ENCODE measurements around the gene SRSF6. TPM values are rescaled to one million over a fixed set of nuclear protein-coding genes. Genes with fewer than 3 reads are reported as not detected.

The SRSF6 gene
- total RNA-seq, 4 donors from 2014 or later: 60.3 to 153 (median 112) TPM

DNA sequence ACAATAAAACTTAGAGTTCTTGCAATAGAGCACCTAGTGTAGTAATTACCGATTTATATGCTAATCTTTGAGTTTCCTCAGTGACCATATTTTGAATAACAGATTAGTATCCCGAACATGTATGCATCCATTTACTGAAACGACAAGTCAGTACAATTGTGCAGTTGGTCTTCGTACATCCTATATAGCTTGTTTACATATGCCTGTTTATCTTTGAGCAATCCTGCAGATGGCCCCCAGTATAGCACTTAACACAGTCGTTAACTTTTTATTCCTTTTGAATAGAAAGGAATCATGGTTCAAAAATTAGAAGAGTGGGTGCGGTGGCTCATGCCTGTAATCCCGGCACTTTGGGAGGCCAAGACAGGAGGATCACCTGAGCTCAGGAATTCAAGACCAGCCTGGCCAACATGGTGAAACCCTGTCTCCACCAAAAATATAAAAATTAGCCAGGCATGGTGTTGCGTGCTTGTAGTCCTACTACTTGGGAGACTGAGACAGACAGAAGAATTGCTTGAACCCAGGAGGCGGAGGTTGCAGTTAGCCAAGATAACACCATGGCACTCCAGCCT, 6.6 kb downstream of the SRSF6 start:
- TF ChIP-seq CTCF (IDR thresholded peaks at IDR 0.05) (no peak), POLR2A (IDR thresholded peaks at IDR 0.05) (no peak)
- intact Hi-C loops (cut with DNase I; ENCODE audit: low total_unique reads): no loop called here
- no peaks in the 10 kb centered on the region for H3K27me3 ChIP-seq
- H3K4me1 ChIP-seq: peaks cover 0 to 5% of the 10 kb centered on the region in 2 donors
- H3K36me3 ChIP-seq: no peaks in the 10 kb centered on the region
- DNase-seq: no peak
- no peaks in the 10 kb centered on the region for H3K9me3 ChIP-seq
- no peak overlapping the region for H3K27ac ChIP-seq
- no peak overlapping the region for H3K4me3 ChIP-seq

- no peak for DNase-seq
- no peaks in the 10 kb centered on the region for H3K27me3 ChIP-seq
- no peaks in the 10 kb centered on the region for H3K4me1 ChIP-seq
- no peak overlapping the region for H3K27ac ChIP-seq
- H3K4me3 ChIP-seq: no peak overlapping the region
- no peaks in the 10 kb centered on the region for H3K36me3 ChIP-seq
- TF ChIP-seq POLR2A (IDR thresholded peaks at IDR 0.05) (no peak), CTCF (IDR thresholded peaks at IDR 0.05) (no peak)
- H3K9me3 ChIP-seq: no peaks in the 10 kb centered on the region
- intact Hi-C loops (cut with DNase I; ENCODE audit: low total_unique reads): no loop called here
Measured at GRCh38 chr20:43465625-43465943, 7.9 kb downstream of the SRSF6 start.

GRCh38 chr20:43467589-43467988, 9.9 kb downstream of the SRSF6 start:
- TF ChIP-seq POLR2A (IDR thresholded peaks at IDR 0.05) (no peak), CTCF (IDR thresholded peaks at IDR 0.05) (no peak)
- intact Hi-C loops (cut with DNase I; ENCODE audit: low total_unique reads): no loop called here
- H3K4me1 ChIP-seq: no peaks in the 10 kb centered on the region
- no peaks in the 10 kb centered on the region for H3K9me3 ChIP-seq
- H3K27ac ChIP-seq: no peak overlapping the region
- DNase-seq: no peak
- H3K36me3 ChIP-seq: no peaks in the 10 kb centered on the region
- no peak overlapping the region for H3K4me3 ChIP-seq
- H3K27me3 ChIP-seq: no peaks in the 10 kb centered on the region

- H3K27ac ChIP-seq: no peak overlapping the region
- H3K4me1 ChIP-seq: no peaks in the 10 kb centered on the region
- TF ChIP-seq CTCF (IDR thresholded peaks at IDR 0.05) (no peak), POLR2A (IDR thresholded peaks at IDR 0.05) (no peak)
- no peak overlapping the region for H3K4me3 ChIP-seq
- H3K9me3 ChIP-seq: no peaks in the 10 kb centered on the region
- no peak for DNase-seq
- H3K36me3 ChIP-seq: no peaks in the 10 kb centered on the region
- H3K27me3 ChIP-seq: no peaks in the 10 kb centered on the region
- intact Hi-C loops (cut with DNase I; ENCODE audit: low total_unique reads): no loop called here
Measured at GRCh38 chr20:43472671-43473380, 15.1 kb downstream of the SRSF6 start.

- Histone ChIP-seq H3K9me3 (no peaks in the 10 kb centered on the region), H3K27me3 (no peaks in the 10 kb centered on the region), H3K4me1 (no peaks in the 10 kb centered on the region), H3K36me3 (no peaks in the 10 kb centered on the region), H3K27ac (no peak overlapping the region), H3K4me3 (no peak overlapping the region)
- intact Hi-C loops (cut with DNase I; ENCODE audit: low total_unique reads): no loop called here
- TF ChIP-seq POLR2A (IDR thresholded peaks at IDR 0.05): no peak
- TF ChIP-seq CTCF (IDR thresholded peaks at IDR 0.05): no peak
- no peak for DNase-seq
Measured at GRCh38 chr20:43473381-43473704, 15.6 kb downstream of the SRSF6 start.
